ENCODE measurements around the gene FNDC1. TPM values are rescaled to one million over a fixed set of nuclear protein-coding genes. Genes with fewer than 3 reads are reported as not detected.

FNDC1 gene
- total and polyA plus RNA-seq, 3 donors from 2014 or later, result 0.87 to 4.9 (median 1.7) TPM

GRCh38 chr6:159309723-159310122 is 140.5 kb downstream of the FNDC1 start:
- Histone ChIP-seq H3K27me3 (no peaks in the 10 kb centered on the region), H3K36me3 (ENCODE audit: low read depth, missing control alignments) (no peaks in the 10 kb centered on the region), H3K4me1 (no peaks in the 10 kb centered on the region), H3K4me3 (no peak overlapping the region), H3K9me3 (no peaks in the 10 kb centered on the region), H3K27ac (no peak overlapping the region)
- WGBS, 2 donors, result 93 to 100% methylated on average over 1 of the region's 1 CpG
- no peak for TF ChIP-seq POLR2A (IDR thresholded peaks at IDR 0.05)
- TF ChIP-seq CTCF (IDR thresholded peaks at IDR 0.05), result no peak
- intact Hi-C loops (cut with DNase I; ENCODE audit: low total_unique reads), result no loop called here
- DNase-seq, result no peak

- Histone ChIP-seq H3K4me3 (no peak overlapping the region), H3K27ac (no peak overlapping the region), H3K9me3 (no peaks in the 10 kb centered on the region), H3K4me1 (no peaks in the 10 kb centered on the region), H3K36me3 (ENCODE audit: low read depth, missing control alignments) (no peaks in the 10 kb centered on the region), H3K27me3 (no peaks in the 10 kb centered on the region)
- DNase-seq, result no peak
- 60 to 71% methylated on average over 4 of the region's 4 CpGs for WGBS, 2 donors
- intact Hi-C loops (cut with DNase I; ENCODE audit: low total_unique reads), result no loop called here
- TF ChIP-seq CTCF (IDR thresholded peaks at IDR 0.05) (peak in 1 of 3 experiments; percentile 7), POLR2A (IDR thresholded peaks at IDR 0.05) (no peak)
Measured at GRCh38 chr6:159311618-159312017, 142.4 kb downstream of the FNDC1 start.

- Histone ChIP-seq H3K9me3 (no peaks in the 10 kb centered on the region), H3K4me3 (no peak overlapping the region), H3K27me3 (no peaks in the 10 kb centered on the region), H3K36me3 (ENCODE audit: low read depth, missing control alignments) (no peaks in the 10 kb centered on the region), H3K27ac (no peak overlapping the region), H3K4me1 (no peaks in the 10 kb centered on the region)
- DNase-seq, result no peak
- intact Hi-C loops (cut with DNase I; ENCODE audit: low total_unique reads), result no loop called here
- TF ChIP-seq CTCF (IDR thresholded peaks at IDR 0.05) (no peak), POLR2A (IDR thresholded peaks at IDR 0.05) (no peak)
- 33 to 35% methylated on average over 1 of the region's 1 CpG for WGBS, 2 donors
Measured at GRCh38 chr6:159312206-159312605, 143.0 kb downstream of the FNDC1 start.

- Histone ChIP-seq H3K4me1 (no peaks in the 10 kb centered on the region), H3K9me3 (no peaks in the 10 kb centered on the region), H3K36me3 (ENCODE audit: low read depth, missing control alignments) (no peaks in the 10 kb centered on the region), H3K4me3 (no peak overlapping the region), H3K27ac (no peak overlapping the region), H3K27me3 (no peaks in the 10 kb centered on the region)
- no peak for DNase-seq
- WGBS, 2 donors, result 56 to 71% methylated on average over 6 of the region's 6 CpGs
- TF ChIP-seq CTCF (IDR thresholded peaks at IDR 0.05), result no peak
- TF ChIP-seq POLR2A (IDR thresholded peaks at IDR 0.05), result no peak
- intact Hi-C loops (cut with DNase I; ENCODE audit: low total_unique reads), result no loop called here
Measured at GRCh38 chr6:159313018-159313417, 143.8 kb downstream of the FNDC1 start.

- Histone ChIP-seq H3K4me3 (peak overlapping the region; percentile 6 to 9), H3K27me3 (no peaks in the 10 kb centered on the region), H3K9me3 (no peaks in the 10 kb centered on the region), H3K36me3 (ENCODE audit: low read depth, missing control alignments) (no peaks in the 10 kb centered on the region), H3K4me1 (no peaks in the 10 kb centered on the region), H3K27ac (no peak overlapping the region)
- TF ChIP-seq CTCF (IDR thresholded peaks at IDR 0.05) (no peak), POLR2A (IDR thresholded peaks at IDR 0.05) (no peak)
- 47 to 73% methylated on average over 10 to 26 of the region's 26 CpGs for WGBS, 2 donors
- DNase-seq, result no peak
- intact Hi-C loops (cut with DNase I; ENCODE audit: low total_unique reads), result no loop called here
Measured at GRCh38 chr6:159315562-159315961, 146.4 kb downstream of the FNDC1 start.
